Stimulated activated CD4-positive, alpha-beta T cell treated with anti-CD3 and anti-CD28 coated beads, Interleukin-15, amount 100 ng/mL, for 48 hours (primary cell): ENCODE data around the gene PKDREJ.

Experiments
- DNase-seq, 2 donors: peaks; one replicate each; pipeline ENCODE4 v3.0.0-alpha.2; 2020; ENCODE audit warnings: low read depth in 2 of 2

The PKDREJ gene

DNA sequence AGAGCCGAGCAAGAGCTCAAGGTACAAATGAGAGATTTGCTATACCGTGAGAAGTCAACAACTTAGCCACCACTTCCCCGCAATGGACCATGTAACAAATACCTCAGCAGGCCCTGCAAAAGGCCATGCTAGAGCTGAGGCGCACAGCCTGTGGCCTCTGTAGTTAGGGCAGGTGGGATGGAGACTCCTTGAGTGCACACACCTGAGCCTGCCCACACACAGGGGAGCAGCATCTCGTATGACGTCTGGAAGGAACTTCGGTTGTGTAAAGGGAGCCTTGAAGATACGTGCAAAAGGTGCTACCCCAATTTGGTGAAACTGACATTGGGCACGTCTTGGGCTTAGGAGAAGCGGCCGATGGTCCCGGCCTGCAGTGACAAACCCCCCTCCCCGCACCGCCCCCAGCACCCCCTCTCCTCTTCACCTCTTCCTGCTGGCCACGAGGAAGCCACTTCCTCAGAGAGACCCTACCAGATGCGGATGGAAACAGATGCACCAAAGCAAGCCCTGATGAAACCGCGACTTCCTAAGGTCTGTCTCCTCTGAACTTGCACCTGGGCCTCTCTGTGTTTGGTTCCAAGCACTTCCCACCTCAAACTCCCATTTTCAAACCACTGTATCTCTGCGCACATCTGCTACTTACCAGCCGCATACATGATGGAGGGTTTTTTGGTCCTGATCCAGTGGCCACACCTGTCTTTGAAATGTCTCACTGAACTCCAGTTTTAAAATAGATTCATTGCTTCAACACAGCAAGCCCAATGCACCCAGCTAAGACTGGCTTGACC is 23.7 kb downstream of the PKDREJ start:
- DNase-seq: no peak

DNA sequence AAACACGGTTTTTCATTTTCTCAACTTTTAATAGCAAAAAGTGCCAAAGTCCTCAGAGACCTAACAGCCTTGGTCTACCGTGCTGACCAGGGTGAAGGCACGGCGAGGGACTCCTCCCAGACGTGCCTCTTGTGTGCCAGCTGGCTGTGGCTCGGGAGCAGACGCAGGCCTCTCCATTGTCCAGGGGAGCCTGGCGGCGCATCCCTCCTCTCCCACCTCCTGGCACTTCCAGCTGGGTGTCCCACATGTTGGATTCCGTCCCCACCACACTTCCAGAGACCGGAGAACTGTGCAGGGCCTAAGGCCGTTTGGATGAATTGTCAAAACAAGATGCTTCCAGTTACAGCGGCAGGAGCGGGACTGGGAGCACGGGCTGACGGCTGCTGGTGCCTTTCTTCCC is 24.6 kb downstream of the PKDREJ start:
- no peak for DNase-seq

GRCh38 chr22:46237453-46238124 is 25.6 kb downstream of the PKDREJ start:
- no peak for DNase-seq

GRCh38 chr22:46234969-46235368 is 28.2 kb downstream of the PKDREJ start:
- no peak for DNase-seq

GRCh38 chr22:46233231-46233630 is 29.9 kb downstream of the PKDREJ start:
- DNase-seq: no peak

GRCh38 chr22:46230262-46230901 is 32.8 kb downstream of the PKDREJ start:
- no peak for DNase-seq

- DNase-seq: no peak
Observed at GRCh38 chr22:46229701-46230100, 33.4 kb downstream of the PKDREJ start.

DNA sequence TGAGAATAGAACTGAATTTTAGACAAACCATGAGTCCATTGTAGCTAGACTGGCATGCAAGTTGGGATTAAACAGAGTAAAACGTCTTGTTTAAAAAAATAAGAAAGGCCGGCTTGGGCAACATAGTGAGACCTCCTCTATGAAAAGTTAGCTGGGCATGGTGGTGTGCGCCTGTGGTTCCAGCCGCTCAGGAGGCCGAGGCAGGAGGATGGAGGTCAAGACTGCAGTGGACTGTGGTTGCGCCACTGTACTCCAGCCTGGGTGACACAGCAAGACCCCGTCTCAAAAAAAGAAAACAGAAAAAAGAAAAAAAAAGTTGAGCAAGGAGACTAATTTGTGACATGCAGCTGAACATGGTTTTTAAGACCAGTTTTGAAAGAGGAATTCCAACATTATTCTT is 36.6 kb downstream of the PKDREJ start:
- DNase-seq: no peak

DNA sequence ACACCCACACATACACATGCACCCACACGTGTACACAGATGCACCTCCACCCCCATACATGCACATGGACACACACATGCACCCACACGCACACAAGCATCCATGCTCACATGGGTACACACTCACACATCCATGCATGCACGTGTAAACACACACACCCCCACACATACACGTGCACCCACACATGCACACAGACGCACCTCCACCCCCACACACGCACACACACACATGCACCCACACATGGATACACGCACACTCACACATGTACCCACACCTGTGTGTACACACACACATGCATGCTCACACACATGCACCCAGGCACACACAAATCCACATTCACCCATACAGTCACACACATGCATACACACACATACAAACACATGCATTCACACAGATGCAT is 37.5 kb downstream of the PKDREJ start:
- no peak for DNase-seq

DNA sequence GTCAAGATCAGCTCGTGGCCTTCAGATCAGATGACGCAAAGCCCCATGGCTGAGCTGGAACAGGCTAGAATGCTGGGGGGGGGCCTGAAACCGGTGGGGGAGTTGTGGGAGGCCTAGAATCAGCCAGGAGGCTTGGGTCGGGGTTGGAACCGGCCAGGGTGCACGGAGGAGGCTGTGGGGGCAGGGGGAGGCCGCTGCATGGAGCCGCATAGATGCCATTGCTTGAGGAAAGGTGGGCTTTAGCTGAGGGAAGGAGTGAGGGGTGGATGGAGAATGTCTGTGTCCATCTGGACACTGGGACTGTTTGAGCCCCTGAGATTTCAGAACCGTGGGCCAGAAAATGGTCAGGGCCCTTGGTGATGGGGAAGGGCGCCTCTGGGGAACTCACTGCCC is 38.2 kb downstream of the PKDREJ start:
- no peak for DNase-seq

- no peak for DNase-seq
Observed at GRCh38 chr22:46224044-46224897, 38.9 kb downstream of the PKDREJ start.

DNA sequence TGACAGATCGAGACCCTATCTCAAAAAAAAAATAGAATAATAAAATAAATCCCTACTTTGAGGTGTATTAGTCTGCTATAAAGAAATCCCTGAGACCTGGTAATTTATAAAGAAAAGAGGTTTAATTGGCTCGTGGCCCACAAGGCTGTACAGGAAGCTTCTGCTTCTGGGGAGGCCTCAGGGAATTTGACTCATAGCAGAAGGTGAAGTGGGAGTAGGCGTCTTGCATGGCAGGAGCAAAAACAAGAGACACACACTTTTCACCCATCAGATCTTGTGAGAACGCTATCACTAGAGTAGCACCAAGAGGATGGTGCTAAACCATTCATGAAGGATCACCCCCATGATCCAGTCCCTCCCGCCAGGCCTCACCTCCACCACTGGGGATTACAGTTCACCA is 42.2 kb downstream of the PKDREJ start:
- peak in 1 of 2 donors; percentile 7 for DNase-seq

GRCh38 chr22:46219636-46220035 is 43.5 kb downstream of the PKDREJ start:
- DNase-seq: no peak

- no peak for DNase-seq
Observed at GRCh38 chr22:46214616-46215015, 48.5 kb downstream of the PKDREJ start.

GRCh38 chr22:46214149-46214548 is 49.0 kb downstream of the PKDREJ start:
- DNase-seq: no peak

DNA sequence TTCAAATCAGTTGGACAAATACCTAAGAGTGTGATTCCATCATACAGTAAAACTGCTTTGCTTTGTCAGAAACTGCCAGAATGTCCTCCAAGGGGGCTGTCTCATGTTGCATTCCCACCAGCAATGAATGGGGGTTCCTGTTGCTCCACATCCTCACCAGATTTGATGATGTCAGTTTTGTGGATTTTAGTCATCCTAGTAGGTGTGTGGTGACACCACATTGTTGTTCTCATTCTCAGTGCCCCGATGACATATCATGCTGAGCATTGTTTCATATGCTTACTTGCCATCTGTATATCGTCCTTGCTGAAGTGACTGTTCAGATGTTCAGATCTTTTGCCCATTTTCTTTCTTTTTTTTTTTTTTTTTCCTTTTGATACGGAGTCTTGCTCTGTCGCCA is 50.1 kb downstream of the PKDREJ start:
- DNase-seq: no peak

DNA sequence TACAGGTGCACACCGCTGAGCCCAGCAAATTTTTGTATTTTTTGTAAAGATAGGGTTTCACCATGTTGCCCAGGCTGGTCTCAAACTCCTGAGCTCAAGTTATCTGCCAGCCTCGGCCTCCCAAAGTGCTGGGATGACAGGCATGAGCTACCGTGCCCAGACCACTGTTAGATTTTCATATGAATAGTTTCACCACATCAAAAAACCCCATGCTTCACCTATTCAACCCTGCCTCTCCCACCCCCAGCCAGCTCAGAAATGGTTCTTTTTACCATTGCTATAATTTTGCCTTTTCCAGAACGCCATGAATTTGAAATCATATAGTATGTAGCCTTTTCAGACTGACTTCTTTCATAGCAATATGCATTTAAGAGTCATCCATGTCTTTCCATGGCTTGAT is 50.9 kb downstream of the PKDREJ start:
- DNase-seq: no peak

- DNase-seq: no peak
Observed at GRCh38 chr22:46209262-46209661, 53.9 kb downstream of the PKDREJ start.
